Heart left ventricle (tissue), 16 donors: ENCODE measurements around the gene MRM1. TPM values are rescaled to one million over a fixed set of nuclear protein-coding genes. Genes with fewer than 3 reads are reported as not detected.

Experiments used
- ATAC-seq, 4 donors: fragments of 200-7000 bp; cut with Tn5 transposase; one replicate each; pipeline ENCODE4 v1.9.1; 2020 to 2022; ENCODE audit warnings: moderate library complexity in 4 of 4, mild to moderate bottlenecking in 3 of 4, moderate number of reproducible peaks in 1 of 4
- DNase-seq, 5 donors: peaks; one replicate each; pipeline ENCODE4 v3.0.0-alpha.2; 2020
- H3K27ac ChIP-seq, 12 donors: fragments of 200-600 bp; sonication (generic) in 4 of 12; one replicate each; pipeline versions ENCODE4 v1.5.0 to v1.8.0; 2016 to 2022; ENCODE audit warnings: mild to moderate bottlenecking in 2 of 12
- H3K27me3 ChIP-seq, 9 donors: fragments of 200-600 bp; sonication (generic) in 2 of 9; one replicate each; pipeline versions ENCODE4 v1.5.1 to v1.8.0; 2016 to 2022; ENCODE audit warnings: mild to moderate bottlenecking in 3 of 9
- H3K36me3 ChIP-seq, 9 donors: fragments of 200-600 bp; sonication (generic) in 2 of 9; one replicate each; pipeline versions ENCODE4 v1.5.0 to v1.8.0; 2018 to 2022; ENCODE audit warnings: mild to moderate bottlenecking in 2 of 9
- H3K4me1 ChIP-seq, 12 donors: fragments of 200-600 bp; sonication (generic) in 4 of 12; one replicate each; pipeline versions ENCODE4 v1.5.0 to v1.8.0; 2016 to 2022; ENCODE audit warnings: mild to moderate bottlenecking in 3 of 12
- H3K4me3 ChIP-seq, 12 donors: fragments of 200-600 bp; sonication (generic) in 4 of 12; one replicate each; pipeline versions ENCODE4 v1.5.0 to v1.8.0; 2017 to 2022; ENCODE audit warnings: mild to moderate bottlenecking in 9 of 12, moderate library complexity in 4 of 12
- H3K9me3 ChIP-seq, 12 donors: fragments of 200-600 bp; sonication (generic) in 4 of 12; one replicate each; pipeline versions ENCODE4 v1.5.0 to v1.8.0; 2016 to 2022; ENCODE audit warnings: mild to moderate bottlenecking in 1 of 12
- CTCF ChIP-seq, 12 donors: fragments of 200-600 bp; sonication (generic) in 4 of 12; IDR thresholded peaks; one replicate each; pipeline versions ENCODE4 v1.5.0 to v1.8.0; 2018 to 2022; ENCODE audit warnings: antibody characterized with exemption in 12 of 12, mild to moderate bottlenecking in 5 of 12
- POLR2A ChIP-seq, 2 donors: fragments of 450-650 bp; IDR thresholded peaks; one replicate each; pipeline ENCODE4 v1.6.1; 2017; ENCODE audit warnings: antibody characterized with exemption in 2 of 2, mild to moderate bottlenecking in 2 of 2, moderate library complexity in 2 of 2
- WGBS, 4 donors: extraction: QIAGEN DNeasy Blood & Tissue Kit in 2 of 4; methylation state at CpG; one replicate each; pipeline versions ENCODE4 v1.1.5 to v1.1.7; 2013 to 2018; 5-methylcytosine and 5-hydroxymethylcytosine counted together
- intact Hi-C, 10 donors: fragments of 100-400 bp; cut with DNase I; formaldehyde crosslinking; loops; one replicate each; pipeline versions ENCODE4 v1.11.1 to v1.14.2; 2022
- polyA plus RNA-seq, 2 donors: library from polyadenylated mRNA; stranded (reverse); fragments of 200-250 nt; gene quantifications; one replicate each; pipeline ENCODE4 v1.2.3, GENCODE V29; 2013
- total RNA-seq, 9 donors: library from RNA; depleted of rRNA in 2 of 9; stranded (reverse); fragments of >200 nt in 2 of 9; fragmentation: NEBNext Ultra II Directional in 3 of 9; extraction: Animal tissue kit (Norgen Biotek cat#: 25700) in 3 of 9; gene quantifications; one replicate each; pipeline versions ENCODE4 v1.1.0 to v1.2.4, GENCODE V29; 2016 to 2023
- donor health status: ischemic (EF 13 %, LVEDD 7.1; RV severe dilation, severe dysfunction).
- donor health status: healthy with polysubstance abuse.
- donor health status: DM: no; HTN: yes; CAD: no.
- donor health status: DM: no; HTN: no; CAD: no.
- donor health status: ischemic (EF 25% LVEDD 6.9; RV normal size, moderate dysfunction).
- donor health status: ischemic (EF 25% LVEDD 5.7; RV mildly dilated, moderate dysfunction).
- donor health status: healthy.
- donor health status: DM: yes; HTN: yes; CAD: no.
- donor health status: ischemic (EF 35%, LVEDD 5.7; RV mildly dilated, moderate dysfunction).
- donor health status: nonischemic (EF 11% LVEDD 7.7; RV severe dilation, severe dysfunction).
- donor health status: DM: yes; HTN: yes; CAD: no.
- donor health status: PGD.
- donor health status: ischemic (EF 29% LVEDD 5.4; RV normal size, mild dysfunction).
- donor health status: nonischemic (EF 23%, LVEDD 6.1; RV moderate dilation, normal function).

MRM1 gene
- total and polyA plus RNA-seq, 11 donors = 4.0 to 12.6 (median 7.6) TPM

- Histone ChIP-seq H3K36me3 (no peaks in the 10 kb centered on the region), H3K27me3 (peaks cover 0 to 50% (median 0%) of the 10 kb centered on the region in 9 donors)
Observed at GRCh38 chr17:36616061-36617029, 15.0 kb downstream of the MRM1 start.

DNA sequence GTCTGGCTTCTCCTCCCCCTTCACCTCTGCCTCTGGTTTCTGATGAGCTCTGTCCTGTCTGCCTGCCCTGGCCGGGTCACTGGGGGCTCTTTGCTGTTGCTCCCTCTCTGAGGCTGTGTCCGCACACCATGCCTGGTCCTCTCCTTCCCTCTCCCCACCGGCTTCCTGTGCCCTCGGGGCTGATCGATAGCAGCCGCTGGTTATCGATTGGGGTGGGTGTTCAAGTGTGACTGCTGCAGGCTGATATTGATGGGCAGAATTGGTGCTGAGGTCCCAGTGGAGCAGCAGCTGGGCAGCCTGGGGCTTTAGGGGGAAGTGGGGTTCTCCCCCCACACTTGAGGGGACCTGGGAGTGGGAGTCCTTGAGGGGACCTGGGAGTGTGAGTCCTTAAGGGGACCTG, 16.4 kb downstream of the MRM1 start:
- Histone ChIP-seq H3K36me3 (no peaks in the 10 kb centered on the region), H3K27ac (no peak overlapping the region), H3K4me3 (no peak overlapping the region), H3K4me1 (no peaks in the 10 kb centered on the region), H3K9me3 (no peaks in the 10 kb centered on the region), H3K27me3 (peaks cover 0 to 50% (median 0%) of the 10 kb centered on the region in 9 donors)
- TF ChIP-seq POLR2A (IDR thresholded peaks at IDR 0.05) (no peak), CTCF (IDR thresholded peaks at IDR 0.05) (no peak)
- ATAC-seq (no peak), DNase-seq (peak in 1 of 5 donors; percentile 33)
- 73 to 82% (median 79%) methylated on average over 7 of the region's 7 CpGs for WGBS, 4 donors
- intact Hi-C loops = no loop called here

More at GRCh38 chr17:36616061-36617029, 15.0 kb downstream of the MRM1 start:
- DNase-seq = no peak
- H3K9me3 ChIP-seq = no peaks in the 10 kb centered on the region
- 78 to 84% (median 80%) methylated on average over 15 to 16 of the region's 16 CpGs for WGBS, 4 donors
- TF ChIP-seq CTCF (IDR thresholded peaks at IDR 0.05) (no peak), POLR2A (IDR thresholded peaks at IDR 0.05) (no peak)
- no peak for ATAC-seq
- intact Hi-C loops = no loop called here
- no peaks in the 10 kb centered on the region for H3K4me1 ChIP-seq
- H3K4me3 ChIP-seq = no peak overlapping the region
- no peak overlapping the region for H3K27ac ChIP-seq

DNA sequence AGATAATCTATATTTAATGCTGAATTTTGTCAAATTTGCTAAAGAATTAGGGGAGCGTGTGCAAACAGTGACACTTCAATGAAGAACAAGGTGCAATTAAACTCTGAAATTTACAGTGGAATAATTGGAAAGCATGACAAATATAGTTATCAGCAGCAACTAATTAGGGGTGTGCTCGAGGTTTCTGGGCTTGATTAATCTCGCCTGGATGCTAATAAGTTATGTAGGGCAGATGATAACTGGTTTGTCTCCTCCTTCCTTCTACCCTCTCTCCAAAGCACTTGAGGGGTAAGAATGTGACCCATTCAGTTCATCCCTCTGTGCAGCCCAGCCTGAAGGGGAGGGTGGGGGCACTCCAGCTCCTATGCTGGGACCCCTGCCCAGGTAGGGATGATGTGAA, 21.9 kb downstream of the MRM1 start:
- WGBS, 4 donors = 65 to 92% (median 84%) methylated on average over 3 of the region's 3 CpGs
- no peak for TF ChIP-seq CTCF (IDR thresholded peaks at IDR 0.05)
- TF ChIP-seq POLR2A (IDR thresholded peaks at IDR 0.05) = no peak
- H3K27ac ChIP-seq = no peak overlapping the region
- H3K4me1 ChIP-seq = no peaks in the 10 kb centered on the region
- intact Hi-C loops = loop anchor here in 6 of 10 donors (10.0 kb wide), 4 partner anchors 602 to 752 kb away; partner anchors contain the start of gene C17orf78 (in 3 of the 6)
- DNase-seq (no peak), ATAC-seq (no peak)
- H3K4me3 ChIP-seq = no peak overlapping the region
- peaks cover 0 to 11% (median 0%) of the 10 kb centered on the region in 9 donors for H3K27me3 ChIP-seq
- H3K9me3 ChIP-seq = no peaks in the 10 kb centered on the region
- H3K36me3 ChIP-seq = no peaks in the 10 kb centered on the region

GRCh38 chr17:36625188-36625587, 23.8 kb downstream of the MRM1 start:
- Histone ChIP-seq H3K4me1 (peaks cover 0 to 9% (median 0%) of the 10 kb centered on the region in 12 donors), H3K9me3 (no peaks in the 10 kb centered on the region), H3K27ac (no peak overlapping the region), H3K27me3 (peaks cover 0 to 9% (median 0%) of the 10 kb centered on the region in 9 donors), H3K4me3 (no peak overlapping the region), H3K36me3 (no peaks in the 10 kb centered on the region)
- intact Hi-C loops = loop anchor here in 8 of 10 donors (5.0 to 10.0 kb wide), 5 partner anchors 600 to 750 kb away; partner anchors contain the start of gene C17orf78 (in 3 of the 8)
- ATAC-seq = no peak
- 78 to 85% (median 83%) methylated on average over 7 of the region's 7 CpGs for WGBS, 4 donors
- no peak for DNase-seq
- no peak for TF ChIP-seq CTCF (IDR thresholded peaks at IDR 0.05)
- TF ChIP-seq POLR2A (IDR thresholded peaks at IDR 0.05) = no peak
